KBM-7 (cell line): ENCODE data around the gene CENPB.
A peak's percentile ranks its signal among the peaks of the same experiment; 100 is the strongest.

ENCODE experiments used
- DNase-seq: peaks from one replicate; pipeline ENCODE4 v3.0.0-alpha.2; 2015
- in situ Hi-C: fragments of 300-500 bp; cut with MboI; formaldehyde crosslinking; loops from 2 replicates; pipeline ENCODE4 v1.14.3; 2020; ENCODE audit warnings: low sequenced_read_pairs, low pct_unique_long_range_greater_than_20kb, mixed read lengths

Gene CENPB

DNA sequence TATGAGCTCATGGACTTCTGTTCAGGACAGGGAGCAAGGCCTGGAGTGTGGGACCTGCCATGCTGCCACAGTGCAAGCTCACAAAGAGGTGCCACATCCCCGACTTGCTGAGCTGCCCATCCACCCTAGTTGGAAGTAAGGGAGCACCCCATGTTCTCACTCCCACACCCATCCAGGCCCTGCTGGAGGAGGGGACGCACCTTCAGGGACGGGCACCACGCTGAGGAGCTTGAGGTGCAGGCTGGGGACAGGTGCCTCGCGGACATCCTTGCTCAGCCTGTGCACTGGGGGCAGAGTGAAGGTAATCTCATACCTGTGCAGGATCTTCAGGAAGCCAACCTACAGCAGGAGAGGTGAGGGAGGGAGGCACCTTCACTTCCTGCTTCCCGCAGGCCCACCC lies 31.3 kb downstream of the CENPB start:
- DNase-seq: no peak
- in situ Hi-C loops: no loop called here

DNA sequence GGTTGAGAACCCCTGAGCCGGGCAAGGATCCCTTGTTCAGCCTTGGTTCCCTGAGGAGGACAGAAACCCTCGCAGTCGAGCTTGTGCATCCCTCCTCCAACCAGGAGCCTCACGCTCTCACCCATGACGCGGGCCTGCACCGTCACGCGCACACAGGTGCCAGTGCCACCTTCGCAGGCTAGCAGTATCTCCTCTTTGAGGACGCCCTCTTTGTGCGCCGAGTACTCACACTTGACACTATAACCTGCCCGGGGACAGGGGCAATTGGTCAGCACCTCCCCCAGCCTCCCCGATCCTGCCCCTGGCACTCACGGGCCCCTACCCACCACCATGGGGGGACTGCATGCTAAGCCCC lies 32.3 kb downstream of the CENPB start:
- DNase-seq: no peak
- in situ Hi-C loops: no loop called here

DNA sequence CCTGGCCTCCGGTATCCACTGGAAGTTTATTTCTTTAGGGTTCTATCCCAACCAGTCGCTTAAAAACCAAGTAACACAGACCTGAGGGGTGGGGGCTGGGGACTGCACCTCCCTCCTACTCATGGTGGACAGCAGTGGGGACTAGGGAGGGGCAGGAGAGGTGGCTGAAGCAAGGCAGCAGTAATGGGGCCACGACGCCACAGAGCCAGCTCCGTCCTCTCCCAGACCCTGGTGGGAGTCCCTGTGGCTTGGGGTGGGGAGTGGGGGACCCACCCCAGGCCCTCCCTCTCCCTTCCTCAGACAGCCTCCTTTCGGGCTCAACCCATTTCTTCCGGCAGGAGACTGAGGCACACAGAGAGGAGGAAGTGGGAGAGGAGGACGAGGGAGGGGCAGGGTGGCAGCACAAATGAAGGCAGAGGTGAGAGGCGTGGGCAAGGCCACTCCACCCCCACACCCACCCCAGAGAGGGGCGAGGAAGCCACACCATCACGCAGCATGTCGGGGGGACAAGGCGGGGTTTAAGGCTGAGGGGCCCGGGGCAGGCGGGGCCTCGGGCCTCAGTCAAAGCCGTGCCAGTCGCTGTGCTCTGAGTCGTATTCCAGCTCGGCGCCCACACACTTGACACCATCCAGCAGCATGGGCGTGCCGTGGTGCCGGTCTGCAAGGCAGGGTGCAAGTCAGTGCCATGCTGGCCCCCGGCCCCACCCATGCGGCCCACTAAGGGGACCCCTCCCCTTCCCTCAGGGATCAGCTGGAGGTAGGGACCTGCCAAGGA lies 32.9 kb downstream of the CENPB start:
- in situ Hi-C loops: no loop called here

DNA sequence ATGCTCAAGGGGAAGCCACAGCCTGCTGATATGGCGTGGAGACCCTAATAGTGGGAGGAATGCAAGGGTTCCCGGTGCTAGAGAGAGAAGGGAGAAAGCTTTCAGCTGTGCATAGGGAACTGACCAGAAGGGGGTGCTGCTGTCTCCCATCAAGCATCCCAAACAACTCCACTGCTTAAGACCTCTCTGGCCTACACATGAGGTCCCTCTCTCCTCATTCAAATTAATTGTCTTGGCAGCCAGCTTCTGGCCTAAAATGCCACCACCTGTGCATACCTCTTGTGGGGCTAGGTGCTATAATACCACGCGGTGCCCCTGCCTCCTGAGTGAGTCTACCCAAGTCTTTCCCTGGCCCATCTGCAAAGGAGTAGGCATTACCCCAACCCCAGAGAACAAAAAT lies 33.4 kb downstream of the CENPB start:
- peak; percentile 82 for DNase-seq
- in situ Hi-C loops: no loop called here

More for the DNA sequence above, 32.9 kb downstream of the CENPB start:
- no peak for DNase-seq

DNA sequence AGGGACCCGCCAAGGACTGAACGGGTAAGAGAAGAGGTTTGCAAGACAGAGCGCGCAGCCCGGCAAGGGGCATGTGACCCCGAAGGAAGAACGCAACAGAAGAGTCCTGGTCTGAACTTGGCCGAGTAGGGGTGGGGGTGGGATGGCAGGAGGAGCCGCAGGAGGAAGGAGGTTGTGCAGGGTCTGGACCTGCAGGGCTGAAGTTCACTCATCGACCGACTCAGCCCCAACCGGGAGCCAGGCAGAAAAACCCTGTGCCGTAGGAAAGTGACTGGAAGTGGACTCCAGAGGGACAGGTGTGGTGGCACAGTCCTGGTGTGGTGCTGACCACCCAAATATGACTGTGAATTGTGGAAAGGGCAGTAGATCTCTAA lies 34.2 kb downstream of the CENPB start:
- DNase-seq: no peak

DNA sequence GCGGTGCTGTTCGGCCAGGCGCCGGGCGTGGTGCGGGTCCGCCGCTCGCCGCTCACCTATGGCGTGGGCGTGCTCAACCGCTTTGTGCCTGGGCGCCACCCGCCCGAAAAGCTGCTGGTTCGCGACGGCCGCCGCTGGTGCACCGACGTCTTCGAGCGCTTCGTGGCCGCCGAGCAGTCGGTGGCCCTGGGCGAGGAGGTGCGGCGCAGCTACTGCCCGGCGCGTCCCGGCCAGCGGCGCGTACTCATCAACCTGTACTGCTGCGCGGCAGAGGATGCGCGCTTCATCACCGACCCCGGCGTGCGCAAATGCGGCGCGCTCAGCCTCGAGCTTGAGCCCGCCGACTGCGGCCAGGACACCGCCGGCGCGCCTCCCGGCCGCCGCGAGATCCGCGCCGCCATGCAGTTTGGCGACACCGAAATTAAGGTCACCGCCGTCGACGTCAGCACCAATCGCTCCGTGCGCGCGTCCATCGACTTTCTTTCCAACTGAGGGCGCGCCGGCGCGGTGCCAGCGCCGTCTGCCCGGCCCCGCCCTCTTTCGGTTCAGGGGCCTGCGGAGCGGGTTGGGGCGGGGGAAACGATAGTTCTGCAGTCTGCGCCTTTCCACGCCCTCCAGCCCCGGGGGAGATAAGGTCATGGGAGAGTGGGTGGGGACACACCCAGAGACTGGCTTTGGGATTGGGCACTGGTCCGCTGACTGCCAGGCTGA lies 34.7 kb downstream of the CENPB start:
- in situ Hi-C loops: no loop called here
- DNase-seq: no peak

More for the DNA sequence above, 34.2 kb downstream of the CENPB start:
- in situ Hi-C loops: no loop called here

DNA sequence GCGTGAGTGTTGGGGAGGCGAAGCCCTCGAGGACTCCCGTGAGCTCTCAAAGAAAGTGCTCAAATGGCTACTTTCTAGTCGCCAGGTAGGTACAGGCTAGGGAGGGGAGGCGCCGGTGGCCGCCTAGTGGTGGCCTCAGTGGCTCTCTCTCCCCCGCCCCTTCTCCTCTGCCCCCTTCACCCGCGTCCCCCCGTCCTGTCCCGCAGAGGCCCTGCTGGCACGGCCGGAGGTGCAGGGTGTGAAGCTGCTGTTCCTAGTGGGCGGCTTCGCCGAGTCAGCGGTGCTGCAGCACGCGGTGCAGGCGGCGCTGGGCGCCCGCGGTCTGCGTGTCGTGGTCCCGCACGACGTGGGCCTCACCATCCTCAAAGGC lies 35.2 kb downstream of the CENPB start:
- no peak for DNase-seq
- in situ Hi-C loops: no loop called here

DNA sequence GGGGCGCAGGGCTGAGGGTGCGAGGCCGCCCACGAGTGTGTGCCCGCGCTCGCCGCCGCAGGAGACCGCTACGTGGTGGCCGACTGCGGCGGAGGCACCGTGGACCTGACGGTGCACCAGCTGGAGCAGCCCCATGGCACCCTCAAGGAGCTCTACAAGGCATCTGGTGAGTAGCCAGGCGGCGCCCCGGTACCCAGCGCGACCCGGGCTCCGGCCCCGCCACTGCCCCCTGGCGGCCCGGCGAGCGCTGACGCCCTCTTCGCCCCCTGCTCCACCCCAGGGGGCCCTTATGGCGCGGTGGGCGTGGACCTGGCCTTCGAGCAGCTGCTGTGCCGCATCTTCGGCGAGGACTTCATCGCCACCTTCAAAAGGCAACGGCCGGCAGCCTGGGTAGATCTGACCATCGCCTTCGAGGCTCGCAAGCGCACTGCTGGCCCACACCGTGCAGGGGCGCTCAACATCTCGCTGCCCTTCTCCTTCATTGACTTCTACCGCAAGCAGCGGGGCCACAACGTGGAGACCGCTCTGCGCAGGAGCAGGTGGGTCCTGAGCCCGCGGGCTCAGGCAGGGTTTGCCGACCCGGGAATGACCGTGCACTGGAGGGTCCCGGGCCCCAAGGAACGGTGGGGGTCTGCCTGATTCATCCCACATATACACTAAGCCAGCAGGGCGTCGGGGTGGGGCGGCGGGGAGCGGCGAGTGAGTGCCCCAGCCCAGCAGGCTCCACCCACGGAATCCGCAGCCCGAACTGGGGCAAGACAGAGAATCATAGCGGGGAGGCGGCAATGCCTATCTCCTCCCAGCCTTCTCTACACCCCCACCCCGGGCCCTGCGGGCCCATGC lies 36.6 kb downstream of the CENPB start:
- in situ Hi-C loops: no loop called here
- no peak for DNase-seq

DNA sequence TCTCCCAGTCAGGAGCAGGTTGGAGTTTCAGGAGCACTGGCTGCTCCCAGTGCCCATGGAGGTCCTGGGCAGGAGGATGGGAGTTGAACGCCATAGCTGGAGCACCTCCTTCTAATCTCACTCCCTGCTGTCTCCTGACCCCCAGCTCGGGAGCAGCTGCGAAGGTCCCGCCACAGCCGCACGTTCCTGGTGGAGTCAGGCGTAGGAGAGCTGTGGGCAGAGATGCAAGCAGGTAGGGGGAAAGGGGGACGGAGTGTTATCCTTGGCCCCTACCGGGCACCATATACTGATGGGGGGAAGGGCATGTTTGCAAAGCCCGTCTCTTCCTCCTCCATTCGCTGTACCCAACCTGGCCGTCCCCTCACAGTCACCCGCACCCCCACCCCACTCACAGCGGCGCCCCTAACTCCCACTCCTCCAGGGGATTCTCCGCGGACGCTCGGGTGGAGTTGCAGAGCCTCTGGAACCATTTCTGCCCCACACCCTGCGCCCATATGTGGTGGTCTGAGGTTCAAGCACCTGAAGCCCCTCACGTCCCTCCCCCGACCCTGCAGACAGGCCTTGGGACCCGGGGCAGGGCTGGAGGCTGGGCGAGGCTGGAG lies 37.4 kb downstream of the CENPB start:
- no peak for DNase-seq
- in situ Hi-C loops: no loop called here

DNA sequence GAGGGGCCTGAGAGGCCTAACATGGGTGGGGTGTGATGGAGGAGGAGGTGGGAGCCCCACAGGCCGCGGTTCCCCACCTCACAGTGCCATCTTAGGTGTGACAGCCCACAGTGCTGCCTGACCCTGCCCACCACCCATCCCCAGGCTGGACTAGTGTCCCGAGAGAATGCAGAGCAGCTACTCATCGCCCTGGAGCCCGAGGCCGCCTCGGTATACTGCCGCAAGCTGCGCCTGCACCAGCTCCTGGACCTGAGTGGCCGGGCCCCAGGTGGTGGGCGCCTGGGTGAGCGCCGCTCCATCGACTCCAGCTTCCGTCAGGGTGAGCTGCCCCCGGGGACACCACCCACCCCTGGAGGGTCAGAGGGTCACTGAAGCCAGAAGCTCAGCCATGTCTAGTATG lies 38.5 kb downstream of the CENPB start:
- DNase-seq: no peak
- in situ Hi-C loops: no loop called here

DNA sequence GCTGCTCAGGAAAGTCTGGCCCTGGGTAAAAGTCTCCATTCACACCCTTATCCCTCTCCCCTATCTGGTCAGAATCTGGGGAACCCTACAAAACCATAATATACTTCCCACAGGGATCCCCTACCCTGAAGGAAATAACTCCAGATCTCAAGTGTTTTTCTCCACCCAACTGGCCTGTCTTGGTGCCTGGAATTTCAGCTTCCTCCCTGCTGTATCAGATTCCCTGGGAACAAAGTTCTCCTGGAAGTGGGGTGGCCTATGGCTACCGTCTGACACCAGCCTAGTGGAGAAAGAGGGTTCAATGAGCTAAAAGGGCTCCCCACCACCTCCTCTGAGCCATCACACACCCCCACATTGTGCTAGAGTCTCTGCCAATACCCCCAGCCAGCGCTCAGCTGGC lies 39.1 kb downstream of the CENPB start:
- no peak for DNase-seq

DNA sequence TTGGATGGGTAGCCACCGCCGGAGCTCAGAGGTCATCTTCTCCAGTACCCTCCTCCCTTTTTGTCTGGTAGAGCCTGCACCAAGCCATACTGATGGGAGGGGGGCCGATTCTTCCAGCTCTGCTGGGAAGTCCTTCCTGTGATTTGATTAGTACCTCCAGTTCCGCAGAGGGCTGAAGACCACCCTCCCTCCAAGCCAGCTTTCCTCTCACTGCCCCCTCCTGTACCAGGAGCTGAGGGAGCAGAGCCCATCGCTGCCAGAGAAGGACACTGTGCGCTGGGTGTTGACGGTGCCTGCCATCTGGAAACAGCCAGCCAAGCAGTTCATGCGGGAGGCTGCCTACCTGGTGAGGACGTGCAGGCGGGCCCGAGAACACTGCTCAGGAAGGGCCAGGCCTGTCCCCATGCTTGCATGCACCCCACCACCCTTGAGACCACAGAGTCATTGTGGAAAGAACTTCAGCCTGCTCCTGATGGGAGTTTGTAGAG lies 40.8 kb downstream of the CENPB start:
- in situ Hi-C loops: no loop called here
- no peak for DNase-seq

More for the DNA sequence above, 39.1 kb downstream of the CENPB start:
- in situ Hi-C loops: no loop called here

DNA sequence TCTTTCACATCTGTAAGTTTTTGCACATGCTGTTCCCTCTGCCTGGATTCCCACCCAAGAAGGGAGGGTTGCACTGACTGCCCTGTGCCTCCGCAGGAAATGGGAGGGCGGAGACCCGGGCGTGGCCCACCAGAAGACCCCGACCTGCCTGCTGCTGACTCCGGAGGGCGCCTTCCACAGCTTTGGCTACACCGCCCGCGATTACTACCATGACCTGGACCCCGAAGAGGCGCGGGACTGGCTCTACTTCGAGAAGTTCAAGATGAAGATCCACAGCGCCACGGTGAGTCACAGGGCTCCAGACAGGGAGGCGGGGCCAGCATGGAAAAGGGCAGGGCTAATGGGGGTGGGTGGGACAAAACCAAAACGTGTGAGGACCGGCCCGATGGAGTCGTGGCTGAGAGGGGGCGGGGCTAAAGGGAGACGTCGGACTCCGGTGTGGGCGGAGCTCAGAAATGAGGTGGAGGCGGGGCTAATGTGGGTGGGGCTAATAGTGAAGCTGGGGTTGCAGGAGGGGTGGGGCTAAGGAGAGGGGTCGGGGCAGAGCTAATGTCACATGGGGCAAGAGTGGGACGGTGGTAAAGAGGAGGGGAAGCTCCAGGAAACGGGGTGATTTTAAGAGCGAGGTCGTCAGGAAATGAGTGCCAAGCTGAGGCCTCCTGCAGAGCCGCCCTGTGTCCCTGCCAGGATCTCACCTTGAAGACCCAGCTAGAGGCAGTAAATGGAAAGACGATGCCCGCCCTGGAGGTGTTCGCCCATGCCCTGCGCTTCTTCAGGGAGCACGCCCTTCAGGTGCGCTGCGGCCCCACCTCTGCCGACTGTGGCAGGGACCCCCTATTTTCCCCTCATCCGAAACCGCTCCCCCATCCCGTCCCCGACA lies 41.5 kb downstream of the CENPB start:
- peak; percentile 84 for DNase-seq
- in situ Hi-C loops: no loop called here

DNA sequence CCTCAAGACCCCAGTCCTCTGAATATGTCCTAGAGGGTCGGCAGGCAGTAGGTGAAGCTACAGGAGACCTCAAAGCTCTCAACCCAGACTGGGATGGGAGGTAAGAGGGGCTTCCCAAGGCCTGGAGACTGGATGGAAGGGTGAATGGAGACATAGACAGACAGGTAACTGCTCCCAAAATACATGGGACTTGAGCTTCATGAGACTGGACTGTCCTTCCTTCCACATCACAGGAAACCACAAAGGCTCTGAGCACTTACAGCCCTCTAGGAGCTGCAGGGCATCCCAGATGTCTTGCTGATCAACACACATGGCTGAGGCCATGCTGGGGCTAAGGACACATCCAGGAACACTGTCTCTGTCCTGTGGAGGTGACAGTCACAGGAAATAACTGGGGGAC lies 42.5 kb downstream of the CENPB start:
- in situ Hi-C loops: no loop called here

DNA sequence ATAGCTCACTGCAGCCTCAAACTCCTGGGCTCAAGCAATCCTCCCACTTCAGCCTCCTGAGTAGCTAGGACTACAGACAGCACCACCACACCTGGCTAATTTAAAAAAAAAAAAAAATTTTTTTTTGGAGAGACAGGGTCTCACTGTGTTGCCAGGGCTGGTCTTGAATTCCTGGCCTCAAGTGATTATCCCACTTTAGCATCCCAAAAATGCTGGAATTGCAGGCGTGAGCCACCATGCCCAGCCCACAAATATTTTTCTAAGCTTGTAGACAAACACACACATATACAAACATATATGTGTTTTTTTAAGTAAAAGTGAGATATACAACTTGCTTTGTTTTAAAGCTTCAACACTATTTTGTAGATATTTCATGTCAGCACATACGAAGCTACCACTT lies 43.3 kb downstream of the CENPB start:
- DNase-seq: no peak
- in situ Hi-C loops: no loop called here

More for the DNA sequence above, 42.5 kb downstream of the CENPB start:
- no peak for DNase-seq

DNA sequence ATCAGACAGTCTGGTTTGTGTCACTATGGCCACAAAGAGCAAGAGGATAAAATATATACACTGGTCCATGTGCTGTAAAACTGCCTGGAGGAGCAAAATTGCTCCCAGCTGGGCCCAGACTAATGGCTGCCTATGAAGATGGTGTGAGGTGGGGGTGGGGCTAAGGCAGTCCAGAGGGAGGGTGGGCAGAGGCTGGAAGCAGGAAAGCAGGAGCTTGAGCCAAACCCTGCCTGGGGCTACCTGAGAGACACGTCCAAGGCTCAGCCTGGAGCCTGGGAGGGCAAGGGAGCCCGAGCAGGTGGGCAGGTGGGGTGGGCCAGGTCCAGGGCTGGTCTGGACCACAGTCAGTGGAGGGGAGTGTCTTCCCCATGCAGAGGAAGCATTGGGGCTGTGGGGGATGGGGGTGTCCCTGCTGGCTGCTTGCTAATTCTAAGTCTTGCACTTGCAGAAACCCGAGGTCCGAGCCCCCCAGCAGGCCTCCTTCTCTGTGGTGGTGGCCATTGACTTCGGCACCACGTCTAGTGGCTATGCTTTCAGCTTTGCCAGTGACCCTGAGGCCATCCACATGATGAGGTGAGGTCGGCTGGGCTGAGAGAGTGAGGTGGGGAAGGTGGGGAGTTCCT lies 44.6 kb downstream of the CENPB start:
- in situ Hi-C loops: no loop called here
- no peak for DNase-seq

DNA sequence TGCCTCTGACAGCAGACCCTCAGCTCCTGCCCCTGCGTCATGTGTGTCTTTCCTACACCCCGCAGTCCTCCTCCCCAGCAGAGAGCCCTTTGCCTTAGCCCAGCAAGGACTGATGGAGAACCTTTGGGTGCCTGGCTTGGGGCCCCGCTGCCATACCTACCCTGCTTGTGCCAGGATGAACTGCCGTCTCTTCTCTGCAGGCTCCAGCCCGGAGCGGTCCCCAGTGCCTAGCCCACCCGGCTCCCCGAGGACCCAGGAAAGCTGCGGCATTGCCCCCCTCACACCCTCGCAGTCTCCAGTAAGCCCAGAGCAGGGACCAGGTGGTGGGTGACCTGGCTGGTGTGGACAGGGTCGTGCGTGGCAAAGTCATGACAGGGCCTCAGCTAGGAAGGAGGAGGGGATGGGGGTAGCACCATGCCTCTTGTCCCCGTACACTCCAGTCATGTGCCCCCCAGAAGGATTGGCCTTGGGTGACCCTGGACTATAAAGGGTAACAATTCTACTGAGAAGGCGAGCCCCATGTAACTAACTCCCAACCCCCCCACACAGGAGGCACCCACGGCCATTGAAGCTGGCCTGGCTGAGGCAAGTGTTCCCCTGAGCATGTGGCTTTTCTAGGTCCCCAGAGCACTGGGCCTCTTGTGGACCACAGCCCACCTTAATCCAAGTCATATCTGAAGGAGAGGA lies 45.8 kb downstream of the CENPB start:
- no peak for DNase-seq
- in situ Hi-C loops: no loop called here
